Astrocyte (in vitro differentiated cells and primary cell): ENCODE data around the gene DUSP1. TPM values are rescaled to one million over a fixed set of nuclear protein-coding genes. Genes with fewer than 3 reads are reported as not detected.

Experiments used
- DNase-seq: peaks from one replicate; pipeline ENCODE4 v3.0.0-alpha.2; 2010; ENCODE audit warnings: low read depth
- FAIRE-seq: peaks from 2 replicates; lab custom pipeline; 2011; peaks lifted over from hg19 to GRCh38; lab: Jason Lieb, UNC
- H2AFZ ChIP-seq: 2 replicates; pipeline ENCODE4 v1.6.0; 2012; ENCODE audit warnings: low read depth, low read length, inconsistent platforms
- H3K27ac ChIP-seq: 2 replicates; pipeline ENCODE4 v1.5.1; 2011; ENCODE audit warnings: low read depth, low read length, inconsistent platforms
- H3K27me3 ChIP-seq: 2 replicates; pipeline ENCODE4 v1.6.0; 2011; ENCODE audit warnings: low read length, inconsistent platforms; ENCODE audit not compliant: insufficient read depth
- H3K36me3 ChIP-seq: 2 replicates; pipeline ENCODE4 v1.5.1; 2011; ENCODE audit warnings: low read length, inconsistent platforms; ENCODE audit not compliant: insufficient read depth
- H3K4me1 ChIP-seq: 2 replicates; pipeline ENCODE4 v1.5.1; 2011; ENCODE audit warnings: low read length, inconsistent platforms; ENCODE audit not compliant: insufficient read depth
- H3K4me2 ChIP-seq: 2 replicates; pipeline ENCODE4 v1.6.0; 2012; ENCODE audit warnings: low read length, inconsistent platforms
- H3K4me3 ChIP-seq: 2 replicates; pipeline ENCODE4 v1.5.1; 2011; ENCODE audit warnings: low read depth, mild to moderate bottlenecking, low read length, inconsistent platforms; ENCODE audit not compliant: insufficient read depth
- H3K79me2 ChIP-seq: 2 replicates; pipeline ENCODE4 v1.6.0; 2012; ENCODE audit warnings: mild to moderate bottlenecking, low read length, inconsistent platforms; ENCODE audit not compliant: insufficient read depth
- H3K9ac ChIP-seq: 2 replicates; pipeline ENCODE4 v1.6.0; 2012; ENCODE audit warnings: mild to moderate bottlenecking, low read length, inconsistent platforms
- H3K9me3 ChIP-seq: 2 replicates; pipeline ENCODE4 v1.5.1; 2012; ENCODE audit warnings: low read depth, mild to moderate bottlenecking, low read length, inconsistent platforms; ENCODE audit not compliant: insufficient read depth
- H4K20me1 ChIP-seq: 2 replicates; pipeline ENCODE4 v1.6.0; 2012; ENCODE audit warnings: low read length, inconsistent platforms; ENCODE audit not compliant: insufficient read depth
- H3K27ac Mint-ChIP-seq: one replicate; pipeline ENCODE4 v1.8.0; 2021; ENCODE audit warnings: mild to moderate bottlenecking, mixed read lengths; ENCODE audit not compliant: unreplicated experiment
- H3K27me3 Mint-ChIP-seq: one replicate; pipeline ENCODE4 v1.8.0; 2021; ENCODE audit warnings: low read depth, mixed read lengths; ENCODE audit not compliant: unreplicated experiment
- H3K36me3 Mint-ChIP-seq: one replicate; pipeline ENCODE4 v1.8.0; 2021; ENCODE audit warnings: low read depth, mixed read lengths; ENCODE audit not compliant: unreplicated experiment
- H3K4me1 Mint-ChIP-seq: one replicate; pipeline ENCODE4 v1.8.0; 2021; ENCODE audit warnings: low read depth, mixed read lengths; ENCODE audit not compliant: unreplicated experiment
- H3K4me3 Mint-ChIP-seq: one replicate; pipeline ENCODE4 v1.8.0; 2021; ENCODE audit warnings: mild to moderate bottlenecking, moderate library complexity, mixed read lengths; ENCODE audit not compliant: unreplicated experiment
- H3K9me3 Mint-ChIP-seq: one replicate; pipeline ENCODE4 v1.8.0; 2021; ENCODE audit warnings: mild to moderate bottlenecking, mixed read lengths; ENCODE audit not compliant: unreplicated experiment
- CTCF ChIP-seq: IDR thresholded peaks from 2 replicates; pipeline ENCODE4 v1.5.1; 2011; ENCODE audit warnings: low read depth, mild to moderate bottlenecking, inconsistent platforms, low read length, moderate library complexity; ENCODE audit not compliant: insufficient read depth
- EZH2 ChIP-seq: IDR thresholded peaks from 2 replicates; pipeline ENCODE4 v1.6.1; 2012; ENCODE audit warnings: mild to moderate bottlenecking, low read length, inconsistent platforms; ENCODE audit not compliant: insufficient read depth
- total RNA-seq: library from RNA; stranded (reverse); gene quantifications from 2 replicates; pipeline ENCODE4 v1.2.1, GENCODE V29; 2021

Gene DUSP1
- total RNA-seq, 1 donor from 2014 or later = 90.1 TPM

DNA sequence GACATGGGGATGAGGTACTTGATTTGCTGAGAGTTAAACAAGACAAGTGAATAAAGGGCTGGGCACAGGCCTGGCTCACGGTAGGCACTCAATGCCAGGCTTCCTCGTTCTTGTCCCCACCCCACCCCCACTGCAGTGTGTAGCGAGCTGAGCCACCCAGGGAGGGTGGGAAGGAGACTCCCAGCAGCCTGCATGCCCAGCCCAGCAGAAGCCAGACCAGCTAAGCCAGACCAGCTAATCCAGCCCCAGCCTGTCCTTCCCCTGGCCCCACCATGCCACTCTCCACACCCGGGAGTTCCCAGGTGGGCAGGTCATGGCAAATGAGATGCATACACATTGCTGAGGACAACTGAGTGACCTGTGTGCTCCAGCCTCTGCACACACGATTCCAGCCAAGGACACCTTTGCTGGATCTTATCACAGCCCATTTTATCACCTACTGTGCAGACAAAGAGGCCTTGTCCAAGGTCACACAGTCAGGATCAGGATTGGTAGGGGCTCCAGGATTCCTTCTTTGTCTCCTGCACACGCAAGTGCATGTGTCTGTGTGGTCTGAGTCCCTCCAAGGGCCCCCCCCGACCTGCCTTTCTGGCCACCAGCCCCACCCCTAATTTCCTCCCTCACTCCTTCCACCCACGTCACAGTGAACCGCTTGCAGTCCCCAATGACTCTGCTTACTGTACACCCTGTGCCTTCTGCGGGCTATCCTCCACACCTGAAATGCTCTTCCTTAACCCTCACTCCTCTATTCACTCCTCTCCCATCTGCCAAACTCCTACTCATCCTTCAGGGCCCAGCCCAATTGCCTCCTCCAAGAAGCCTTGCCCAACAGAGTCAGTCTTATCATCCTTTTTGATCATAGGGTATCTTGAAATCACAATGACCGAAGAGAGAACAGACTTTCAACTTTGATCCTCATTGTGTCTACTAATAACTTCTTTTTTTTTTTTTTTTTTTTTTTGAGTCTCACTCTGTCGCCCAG lies 26.6 kb downstream of the DUSP1 start:
- H3K36me3 Mint-ChIP-seq = peaks cover 5% of the 10 kb centered on the region
- H4K20me1 ChIP-seq = no peaks in the 10 kb centered on the region
- peaks cover 7% of the 10 kb centered on the region for H3K4me1 Mint-ChIP-seq
- no peak overlapping the region for H3K27ac ChIP-seq
- H3K9me3 ChIP-seq = peaks cover 6% of the 10 kb centered on the region
- H3K9me3 Mint-ChIP-seq = peaks cover 13% of the 10 kb centered on the region
- H2AFZ ChIP-seq = no peak overlapping the region
- no peaks in the 10 kb centered on the region for H3K36me3 ChIP-seq
- H3K9ac ChIP-seq = no peak overlapping the region
- H3K4me1 ChIP-seq = peaks cover 17% of the 10 kb centered on the region
- peaks cover 14% of the 10 kb centered on the region for H3K27me3 Mint-ChIP-seq
- H3K79me2 ChIP-seq = no peaks in the 10 kb centered on the region
- TF ChIP-seq EZH2 (no peak), CTCF (no peak)
- DNase-seq = no peak
- H3K27ac Mint-ChIP-seq = peak overlapping the region; percentile 83
- H3K4me2 ChIP-seq = no peak overlapping the region
- no peak overlapping the region for H3K4me3 Mint-ChIP-seq
- H3K27me3 ChIP-seq = no peaks in the 10 kb centered on the region
- no peak for FAIRE-seq
- H3K4me3 ChIP-seq = no peak overlapping the region

- Mint-ChIP-seq H3K36me3 (peaks cover 5% of the 10 kb centered on the region), H3K27me3 (peaks cover 14% of the 10 kb centered on the region), H3K27ac (no peak overlapping the region), H3K4me3 (no peak overlapping the region), H3K4me1 (peaks cover 7% of the 10 kb centered on the region), H3K9me3 (peaks cover 9% of the 10 kb centered on the region)
- TF ChIP-seq CTCF (no peak), EZH2 (no peak)
- Histone ChIP-seq H4K20me1 (no peaks in the 10 kb centered on the region), H3K9me3 (peaks cover 6% of the 10 kb centered on the region), H3K4me3 (no peak overlapping the region), H3K36me3 (no peaks in the 10 kb centered on the region), H3K4me1 (peaks cover 11% of the 10 kb centered on the region), H2AFZ (no peak overlapping the region), H3K79me2 (no peaks in the 10 kb centered on the region), H3K4me2 (no peak overlapping the region), H3K27me3 (no peaks in the 10 kb centered on the region), H3K27ac (no peak overlapping the region), H3K9ac (no peak overlapping the region)
- FAIRE-seq (no peak), DNase-seq (no peak)
Observed at GRCh38 chr5:172743112-172743959, 27.7 kb downstream of the DUSP1 start.
